HepG2 (cell line): ENCODE data around the gene OGFR. TPM values are rescaled to one million over a fixed set of nuclear protein-coding genes. Genes with fewer than 3 reads are reported as not detected.

Experiments
- ADNP ChIP-seq: sonication (generic); formaldehyde crosslinking; IDR thresholded peaks from 2 replicates; pipeline ENCODE4 v1.4.0; 2020; ENCODE audit warnings: missing genetic modification reagents
- FIP1L1 ChIP-seq: fragments of 200-400 bp; formaldehyde crosslinking; IDR thresholded peaks from 2 replicates; pipeline ENCODE4 v1.6.1; 2018; ENCODE audit warnings: low read depth, mild to moderate bottlenecking, low read length, moderate library complexity, borderline replicate concordance; ENCODE audit not compliant: insufficient read depth
- FLYWCH1 ChIP-seq: sonication (generic); formaldehyde crosslinking; IDR thresholded peaks from 2 replicates; pipeline ENCODE4 v1.8.1; 2023; ENCODE audit warnings: mild to moderate bottlenecking, missing genetic modification reagents
- GATA4 ChIP-seq: sonication (generic); IDR thresholded peaks from 2 replicates; pipeline ENCODE4 v1.6.1; 2016; ENCODE audit warnings: antibody characterized with exemption, low read depth, borderline replicate concordance
- KDM3A ChIP-seq: IDR thresholded peaks from 2 replicates; pipeline ENCODE4 v1.6.1; 2018; ENCODE audit warnings: low read depth, missing compliant biosample characterization
- KLF11 ChIP-seq: IDR thresholded peaks from 2 replicates; pipeline ENCODE4 v1.6.1; 2016; ENCODE audit warnings: missing compliant biosample characterization
- MIER2 ChIP-seq: IDR thresholded peaks from 2 replicates; pipeline ENCODE4 v1.6.1; 2016; ENCODE audit warnings: missing biosample characterization, missing genetic modification reagents
- REST ChIP-seq, 2 experiments: IDR thresholded peaks; 2 replicates each; pipeline ENCODE4 v1.6.1; 2011 to 2012; ENCODE audit warnings: low read length in 2 of 2, borderline replicate concordance in 1 of 2, low read depth in 1 of 2, mild to moderate bottlenecking in 1 of 2, moderate library complexity in 1 of 2
- SOX13 ChIP-seq, 3 experiments: fragments of 450-650 bp in 1 of 3; sonication (generic) in 1 of 3; formaldehyde crosslinking in 1 of 3; IDR thresholded peaks in 2 of 3; conservative IDR thresholded peaks in 1 of 3; 2 replicates each; pipeline versions ENCODE4 v1.5.0 to v1.6.1; 2016 to 2020; ENCODE audit warnings: antibody characterized with exemption in 1 of 3, mild to moderate bottlenecking in 1 of 3, missing compliant biosample characterization in 1 of 3, missing genetic modification reagents in 1 of 3, moderate library complexity in 1 of 3
- ZBTB33 ChIP-seq: sonication (generic); formaldehyde crosslinking; IDR thresholded peaks from 2 replicates; pipeline ENCODE4 v1.4.0; 2020; ENCODE audit warnings: missing genetic modification reagents
- ZFP36L2 ChIP-seq: sonication (generic); formaldehyde crosslinking; IDR thresholded peaks from 2 replicates; pipeline ENCODE4 v1.4.0; 2020; ENCODE audit warnings: missing genetic modification reagents
- ZNF205 ChIP-seq: IDR thresholded peaks from 2 replicates; pipeline ENCODE4 v1.6.1; 2018; ENCODE audit warnings: missing biosample characterization, missing genetic modification reagents
- ZNF225 ChIP-seq: sonication (generic); formaldehyde crosslinking; IDR thresholded peaks from 2 replicates; pipeline ENCODE4 v1.4.0; 2020; ENCODE audit warnings: mild to moderate bottlenecking, missing genetic modification reagents
- ZNF230 ChIP-seq: sonication (generic); formaldehyde crosslinking; IDR thresholded peaks from 2 replicates; pipeline ENCODE4 v1.4.0; 2020; ENCODE audit warnings: mild to moderate bottlenecking, missing genetic modification reagents
- ZNF367 ChIP-seq: sonication (generic); formaldehyde crosslinking; IDR thresholded peaks from 2 replicates; pipeline ENCODE4 v1.4.0; 2020; ENCODE audit warnings: missing genetic modification reagents, borderline replicate concordance
- ZNF501 ChIP-seq: sonication (generic); formaldehyde crosslinking; IDR thresholded peaks from 2 replicates; pipeline ENCODE4 v1.5.1; 2020; ENCODE audit warnings: mild to moderate bottlenecking, moderate library complexity, missing genetic modification reagents
- ZNF574 ChIP-seq: sonication (generic); formaldehyde crosslinking; IDR thresholded peaks from 2 replicates; pipeline ENCODE4 v1.4.0; 2020; ENCODE audit warnings: missing genetic modification reagents
- ZNF589 ChIP-seq: sonication (generic); formaldehyde crosslinking; conservative IDR thresholded peaks from 2 replicates; pipeline ENCODE4 v1.8.0; 2022; ENCODE audit warnings: mild to moderate bottlenecking, moderate library complexity, missing genetic modification reagents
- ZNF766 ChIP-seq: sonication (generic); formaldehyde crosslinking; IDR thresholded peaks from 2 replicates; pipeline ENCODE4 v1.5.0; 2020; ENCODE audit warnings: missing genetic modification reagents, borderline replicate concordance
- ZNF782 ChIP-seq: sonication (generic); formaldehyde crosslinking; IDR thresholded peaks from 2 replicates; pipeline ENCODE4 v1.4.0; 2020; ENCODE audit warnings: missing genetic modification reagents, mild to moderate bottlenecking, borderline replicate concordance
- ZNF879 ChIP-seq: sonication (generic); formaldehyde crosslinking; IDR thresholded peaks from 2 replicates; pipeline ENCODE4 v1.8.1; 2023; ENCODE audit warnings: missing genetic modification reagents
- polyA plus RNA-seq, 8 experiments: library from polyadenylated mRNA; depleted of rRNA in 3 of 8; stranded (reverse) in 7 of 8; unstranded in 1 of 8; fragments of >200 nt; fragmentation: Illumina TruSeq in 4 of 8; extraction: Trizol in 4 of 8; gene quantifications; 2 replicates each; pipeline versions ENCODE4 v1.2.1 to v1.2.3, GENCODE V29; 2011 to 2016; ENCODE audit warnings: low read depth in 4 of 8, missing spikeins in 1 of 8, mixed read lengths in 1 of 8; ENCODE audit not compliant: insufficient read depth in 1 of 8
- total RNA-seq, 5 experiments: library from RNA; depleted of rRNA; stranded (reverse); fragments of >200 nt; fragmentation: Illumina TruSeq; extraction: Trizol; gene quantifications; 2 replicates each; pipeline ENCODE4 v1.2.3, GENCODE V29; 2016; ENCODE audit warnings: low read depth in 1 of 5

The OGFR gene
- total and polyA plus RNA-seq, 2 of the 13 experiments (the other 11 are each of a cell fraction or from before 2014, with no cell fraction given), result 47.7 to 81.8 TPM

- TF ChIP-seq KLF11 (CRISPR knock-in tag) (peak; percentile 70; the same call in 1 of the 2 replicates), REST (IDR thresholded peaks at IDR 0.05; ENCODE audit: borderline replicate concordance in 1 of 2, low read depth in 1 of 2, low read length in 2 of 2) (no peak), KDM3A (peak; percentile 94), MIER2 (CRISPR knock-in tag) (peak; percentile 82), ZNF367 (no peak), ZNF501 (CRISPR knock-in tag) (peak; percentile 59; the same call in 1 of the 2 replicates), ZNF782 (CRISPR knock-in tag) (no peak), ZBTB33 (peak; percentile 81), ADNP (no peak), ZNF574 (CRISPR knock-in tag) (peak; percentile 72), ZNF225 (CRISPR knock-in tag) (no peak), FIP1L1 (no peak), GATA4 (0 out of 2 replicates have a peak, but pooled peaks have one; percentile 21), ZNF879 (CRISPR knock-in tag) (no peak), ZFP36L2 (no peak), ZNF766 (peak; percentile 44; the same call in 1 of the 2 replicates), ZNF230 (CRISPR knock-in tag) (no peak), FLYWCH1 (CRISPR knock-in tag) (no peak), ZNF205 (peak; percentile 93), ZNF589 (no peak), SOX13 (IDR thresholded peaks at IDR 0.05) (peak; percentile 16; the same call in 1 of the 2 replicates), SOX13 (CRISPR knock-in tag; conservative IDR thresholded peaks at IDR 0.05 in 1 of 2, IDR thresholded peaks at IDR 0.05 in 1 of 2) (peak in 1 of 2 experiments; percentile 52; a peak in 1 of 4 replicates)
Measured at GRCh38 chr20:62791301-62792181, 13.1 kb upstream of the OGFR start (continued).
